Astrocyte (in vitro differentiated cells and primary cell): ENCODE measurements around the gene GRHL1. TPM values are rescaled to one million over a fixed set of nuclear protein-coding genes. Genes with fewer than 3 reads are reported as not detected.

Experiments
- DNase-seq: peaks from one replicate; pipeline ENCODE4 v3.0.0-alpha.2; 2010; ENCODE audit warnings: low read depth
- FAIRE-seq: peaks from 2 replicates; lab custom pipeline; 2011; peaks lifted over from hg19 to GRCh38; lab: Jason Lieb, UNC
- H2AFZ ChIP-seq: 2 replicates; pipeline ENCODE4 v1.6.0; 2012; ENCODE audit warnings: low read depth, low read length, inconsistent platforms
- H3K27ac ChIP-seq: 2 replicates; pipeline ENCODE4 v1.5.1; 2011; ENCODE audit warnings: low read depth, low read length, inconsistent platforms
- H3K27me3 ChIP-seq: 2 replicates; pipeline ENCODE4 v1.6.0; 2011; ENCODE audit warnings: low read length, inconsistent platforms; ENCODE audit not compliant: insufficient read depth
- H3K36me3 ChIP-seq: 2 replicates; pipeline ENCODE4 v1.5.1; 2011; ENCODE audit warnings: low read length, inconsistent platforms; ENCODE audit not compliant: insufficient read depth
- H3K4me1 ChIP-seq: 2 replicates; pipeline ENCODE4 v1.5.1; 2011; ENCODE audit warnings: low read length, inconsistent platforms; ENCODE audit not compliant: insufficient read depth
- H3K4me2 ChIP-seq: 2 replicates; pipeline ENCODE4 v1.6.0; 2012; ENCODE audit warnings: low read length, inconsistent platforms
- H3K4me3 ChIP-seq: 2 replicates; pipeline ENCODE4 v1.5.1; 2011; ENCODE audit warnings: low read depth, mild to moderate bottlenecking, low read length, inconsistent platforms; ENCODE audit not compliant: insufficient read depth
- H3K79me2 ChIP-seq: 2 replicates; pipeline ENCODE4 v1.6.0; 2012; ENCODE audit warnings: mild to moderate bottlenecking, low read length, inconsistent platforms; ENCODE audit not compliant: insufficient read depth
- H3K9ac ChIP-seq: 2 replicates; pipeline ENCODE4 v1.6.0; 2012; ENCODE audit warnings: mild to moderate bottlenecking, low read length, inconsistent platforms
- H3K9me3 ChIP-seq: 2 replicates; pipeline ENCODE4 v1.5.1; 2012; ENCODE audit warnings: low read depth, mild to moderate bottlenecking, low read length, inconsistent platforms; ENCODE audit not compliant: insufficient read depth
- H4K20me1 ChIP-seq: 2 replicates; pipeline ENCODE4 v1.6.0; 2012; ENCODE audit warnings: low read length, inconsistent platforms; ENCODE audit not compliant: insufficient read depth
- H3K27ac Mint-ChIP-seq: one replicate; pipeline ENCODE4 v1.8.0; 2021; ENCODE audit warnings: mild to moderate bottlenecking, mixed read lengths; ENCODE audit not compliant: unreplicated experiment
- H3K27me3 Mint-ChIP-seq: one replicate; pipeline ENCODE4 v1.8.0; 2021; ENCODE audit warnings: low read depth, mixed read lengths; ENCODE audit not compliant: unreplicated experiment
- H3K36me3 Mint-ChIP-seq: one replicate; pipeline ENCODE4 v1.8.0; 2021; ENCODE audit warnings: low read depth, mixed read lengths; ENCODE audit not compliant: unreplicated experiment
- H3K4me1 Mint-ChIP-seq: one replicate; pipeline ENCODE4 v1.8.0; 2021; ENCODE audit warnings: low read depth, mixed read lengths; ENCODE audit not compliant: unreplicated experiment
- H3K4me3 Mint-ChIP-seq: one replicate; pipeline ENCODE4 v1.8.0; 2021; ENCODE audit warnings: mild to moderate bottlenecking, moderate library complexity, mixed read lengths; ENCODE audit not compliant: unreplicated experiment
- H3K9me3 Mint-ChIP-seq: one replicate; pipeline ENCODE4 v1.8.0; 2021; ENCODE audit warnings: mild to moderate bottlenecking, mixed read lengths; ENCODE audit not compliant: unreplicated experiment
- EZH2 ChIP-seq: IDR thresholded peaks from 2 replicates; pipeline ENCODE4 v1.6.1; 2012; ENCODE audit warnings: mild to moderate bottlenecking, low read length, inconsistent platforms; ENCODE audit not compliant: insufficient read depth
- total RNA-seq: library from RNA; stranded (reverse); gene quantifications from 2 replicates; pipeline ENCODE4 v1.2.1, GENCODE V29; 2021
- TF ChIP-seq, protein P1 (sequence below): IDR thresholded peaks from 2 replicates; pipeline ENCODE4 v1.5.1; 2011; ENCODE audit warnings: low read depth, mild to moderate bottlenecking, inconsistent platforms, low read length, moderate library complexity; ENCODE audit not compliant: insufficient read depth

The GRHL1 gene
- total RNA-seq, 1 donor from 2014 or later = 4.1 TPM

DNA sequence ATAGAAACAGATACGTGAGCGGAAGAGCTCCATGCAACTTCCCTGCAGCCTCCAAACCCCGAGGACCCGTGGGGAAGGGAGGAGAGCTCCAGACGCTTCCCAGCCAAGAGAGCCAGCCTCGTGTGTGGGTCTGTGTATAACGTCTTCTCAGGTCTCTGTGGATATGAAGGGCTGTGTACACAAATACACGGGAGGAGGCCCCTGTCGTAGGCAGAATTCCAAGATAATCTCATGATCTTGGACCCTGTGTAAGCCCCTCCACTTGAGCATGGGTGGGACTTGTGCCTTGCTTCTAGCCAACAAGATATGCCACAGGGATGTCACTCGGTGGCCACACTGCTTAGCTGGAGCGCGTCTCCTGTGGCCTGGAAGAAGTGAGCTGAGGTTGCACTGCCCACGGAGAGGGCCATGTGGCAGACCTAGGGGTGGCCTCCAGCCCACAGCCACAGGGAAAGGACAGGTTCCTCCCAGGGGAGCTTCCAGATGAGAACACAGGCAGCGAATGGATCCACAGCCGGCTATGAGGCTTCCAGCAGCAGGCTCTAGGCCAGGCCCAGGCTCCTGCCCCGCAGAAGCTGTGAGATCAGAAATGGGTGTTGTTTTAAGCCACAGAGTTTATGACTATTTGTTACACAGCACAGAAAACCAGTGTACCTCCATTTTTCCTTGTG is 76.3 kb downstream of the GRHL1 start:
- Mint-ChIP-seq H3K27me3 (peaks cover 12% of the 10 kb centered on the region), H3K4me1 (no peaks in the 10 kb centered on the region)
- no peak for FAIRE-seq

GRCh38 chr2:10028407-10028987 is 77.0 kb downstream of the GRHL1 start:
- H3K36me3 ChIP-seq = no peaks in the 10 kb centered on the region
- no peaks in the 10 kb centered on the region for H4K20me1 ChIP-seq
- no peak overlapping the region for H2AFZ ChIP-seq
- TF ChIP-seq, protein P1, sequence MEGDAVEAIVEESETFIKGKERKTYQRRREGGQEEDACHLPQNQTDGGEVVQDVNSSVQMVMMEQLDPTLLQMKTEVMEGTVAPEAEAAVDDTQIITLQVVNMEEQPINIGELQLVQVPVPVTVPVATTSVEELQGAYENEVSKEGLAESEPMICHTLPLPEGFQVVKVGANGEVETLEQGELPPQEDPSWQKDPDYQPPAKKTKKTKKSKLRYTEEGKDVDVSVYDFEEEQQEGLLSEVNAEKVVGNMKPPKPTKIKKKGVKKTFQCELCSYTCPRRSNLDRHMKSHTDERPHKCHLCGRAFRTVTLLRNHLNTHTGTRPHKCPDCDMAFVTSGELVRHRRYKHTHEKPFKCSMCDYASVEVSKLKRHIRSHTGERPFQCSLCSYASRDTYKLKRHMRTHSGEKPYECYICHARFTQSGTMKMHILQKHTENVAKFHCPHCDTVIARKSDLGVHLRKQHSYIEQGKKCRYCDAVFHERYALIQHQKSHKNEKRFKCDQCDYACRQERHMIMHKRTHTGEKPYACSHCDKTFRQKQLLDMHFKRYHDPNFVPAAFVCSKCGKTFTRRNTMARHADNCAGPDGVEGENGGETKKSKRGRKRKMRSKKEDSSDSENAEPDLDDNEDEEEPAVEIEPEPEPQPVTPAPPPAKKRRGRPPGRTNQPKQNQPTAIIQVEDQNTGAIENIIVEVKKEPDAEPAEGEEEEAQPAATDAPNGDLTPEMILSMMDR = no peak
- no peak for TF ChIP-seq EZH2
- FAIRE-seq = no peak
- no peak overlapping the region for H3K9ac ChIP-seq
- H3K4me3 ChIP-seq = no peak overlapping the region
- H3K4me1 ChIP-seq = peaks cover 7% of the 10 kb centered on the region
- no peaks in the 10 kb centered on the region for H3K9me3 ChIP-seq
- no peaks in the 10 kb centered on the region for H3K79me2 ChIP-seq
- H3K36me3 Mint-ChIP-seq = no peaks in the 10 kb centered on the region
- no peak overlapping the region for H3K27ac Mint-ChIP-seq
- no peak overlapping the region for H3K4me2 ChIP-seq
- H3K4me1 Mint-ChIP-seq = no peaks in the 10 kb centered on the region
- peaks cover 12% of the 10 kb centered on the region for H3K27me3 Mint-ChIP-seq
- DNase-seq = no peak
- H3K9me3 Mint-ChIP-seq = no peaks in the 10 kb centered on the region
- peaks cover 4% of the 10 kb centered on the region for H3K27me3 ChIP-seq
- H3K27ac ChIP-seq = no peak overlapping the region
- no peak overlapping the region for H3K4me3 Mint-ChIP-seq

More for the DNA sequence above, 76.3 kb downstream of the GRHL1 start:
- no peak for DNase-seq
- H3K27me3 ChIP-seq = peaks cover 4% of the 10 kb centered on the region
- H3K4me3 ChIP-seq = no peak overlapping the region
- no peak overlapping the region for H2AFZ ChIP-seq
- H3K9me3 ChIP-seq = no peaks in the 10 kb centered on the region
- no peak overlapping the region for H3K27ac ChIP-seq
- H3K4me1 ChIP-seq = peaks cover 7% of the 10 kb centered on the region
- H3K4me2 ChIP-seq = no peak overlapping the region
- no peaks in the 10 kb centered on the region for H3K36me3 ChIP-seq
- Mint-ChIP-seq H3K36me3 (no peaks in the 10 kb centered on the region), H3K27ac (no peak overlapping the region), H3K4me3 (no peak overlapping the region), H3K9me3 (no peaks in the 10 kb centered on the region)
- H3K9ac ChIP-seq = no peak overlapping the region
- no peak for TF ChIP-seq EZH2
- H4K20me1 ChIP-seq = no peaks in the 10 kb centered on the region
- no peaks in the 10 kb centered on the region for H3K79me2 ChIP-seq

DNA sequence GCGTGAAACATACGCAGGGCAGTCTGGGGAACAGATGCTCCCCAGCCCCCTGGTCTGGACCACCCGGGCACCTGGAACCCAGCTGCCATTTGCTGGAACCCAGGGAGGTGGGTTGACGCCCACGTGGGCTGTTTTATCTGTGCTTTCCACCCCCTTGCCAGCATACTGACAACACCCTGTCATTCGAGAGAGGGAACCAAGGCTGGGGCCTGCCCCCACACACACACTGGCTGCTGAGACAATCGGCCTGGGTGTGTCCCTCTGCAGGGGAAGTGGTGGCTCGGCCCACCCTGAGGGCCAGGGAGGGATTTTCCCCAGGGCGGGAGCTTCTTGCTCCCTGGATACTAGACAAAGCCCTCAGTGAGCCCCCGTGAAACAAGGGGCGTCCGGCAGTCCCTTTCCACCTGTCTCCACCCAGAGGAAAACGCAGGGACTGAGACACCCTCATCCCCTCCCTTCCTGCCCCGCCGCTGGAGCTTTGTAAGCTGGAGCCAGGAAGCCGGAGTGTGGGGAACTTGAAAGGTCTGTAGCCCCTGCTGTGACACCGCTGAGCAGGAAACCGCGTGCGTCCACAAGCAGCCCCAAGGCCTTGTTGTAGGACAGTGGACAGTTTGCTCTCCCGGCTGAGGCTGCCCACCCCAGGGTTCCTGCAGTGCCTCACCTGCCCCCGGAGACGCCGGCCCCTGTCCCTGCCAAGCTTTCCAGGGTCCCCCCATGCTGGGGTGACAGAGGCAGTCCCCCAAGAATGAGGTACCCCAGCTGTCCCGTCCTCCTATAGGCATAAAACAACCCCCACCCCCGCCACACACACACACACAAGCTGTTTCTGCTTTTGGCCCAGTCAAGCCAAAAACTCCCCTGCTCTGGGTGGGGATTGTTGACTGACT is 77.7 kb downstream of the GRHL1 start:
- no peaks in the 10 kb centered on the region for H3K36me3 ChIP-seq
- H3K9me3 ChIP-seq = no peaks in the 10 kb centered on the region
- no peak overlapping the region for H3K27ac Mint-ChIP-seq
- H3K4me1 Mint-ChIP-seq = no peaks in the 10 kb centered on the region
- no peak for DNase-seq
- no peak overlapping the region for H3K4me3 ChIP-seq
- no peak overlapping the region for H3K9ac ChIP-seq
- no peak overlapping the region for H3K27ac ChIP-seq
- FAIRE-seq = no peak
- H3K27me3 ChIP-seq = no peaks in the 10 kb centered on the region
- no peaks in the 10 kb centered on the region for H3K79me2 ChIP-seq
- no peaks in the 10 kb centered on the region for H3K36me3 Mint-ChIP-seq
- H2AFZ ChIP-seq = peak overlapping the region; percentile 73
- TF ChIP-seq, protein P1 = no peak
- no peak for TF ChIP-seq EZH2
- H3K4me1 ChIP-seq = peaks cover 7% of the 10 kb centered on the region
- no peaks in the 10 kb centered on the region for H4K20me1 ChIP-seq
- H3K27me3 Mint-ChIP-seq = peaks cover 10% of the 10 kb centered on the region
- no peaks in the 10 kb centered on the region for H3K9me3 Mint-ChIP-seq
- H3K4me2 ChIP-seq = peak overlapping the region; percentile 61
- H3K4me3 Mint-ChIP-seq = no peak overlapping the region
